ENCODE measurements around the gene CARS2.

DNA sequence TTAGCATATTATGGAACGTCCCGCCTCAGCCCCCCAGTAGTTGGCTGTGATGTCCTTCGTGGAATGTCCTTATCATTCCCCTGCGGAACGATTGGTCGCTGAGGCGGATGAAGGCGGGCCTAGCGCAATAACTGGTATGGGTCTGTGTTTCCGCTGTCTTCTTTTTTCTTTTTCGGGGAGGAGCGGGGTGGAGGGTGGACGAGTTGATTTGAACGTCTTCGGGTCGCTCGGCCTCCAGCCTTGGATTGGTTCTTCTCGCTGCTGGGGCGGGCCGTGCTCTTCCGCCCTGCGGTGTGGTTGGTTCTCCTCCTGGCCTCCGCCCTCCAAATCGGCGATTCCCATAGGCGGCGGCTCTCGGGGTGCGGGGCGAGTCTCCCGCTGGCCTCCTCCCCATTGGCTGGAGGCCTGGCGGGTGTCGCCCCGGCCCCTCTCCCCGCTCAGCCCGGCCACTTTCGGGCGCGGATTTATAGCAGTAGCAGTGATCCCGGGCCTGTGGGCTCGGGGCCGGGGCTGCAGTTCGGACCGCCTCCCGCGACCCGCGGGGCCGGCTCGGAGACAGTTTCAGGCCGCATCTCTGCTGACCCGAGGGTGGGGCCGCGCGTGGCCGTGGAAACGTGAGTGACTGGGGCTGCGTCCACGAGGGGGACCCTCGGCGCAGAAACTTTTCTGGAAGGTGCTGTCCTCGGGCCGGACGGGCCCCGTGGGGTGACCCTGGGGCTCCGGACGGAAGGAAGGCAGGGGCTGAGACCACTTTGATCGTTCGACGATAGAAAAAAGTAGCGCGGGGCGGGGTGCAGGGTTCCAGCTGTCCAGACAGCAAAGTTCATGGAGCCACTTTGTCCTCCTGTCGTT is 9.7 kb upstream of the CARS2 start:
- TF ChIP-seq, protein P1, sequence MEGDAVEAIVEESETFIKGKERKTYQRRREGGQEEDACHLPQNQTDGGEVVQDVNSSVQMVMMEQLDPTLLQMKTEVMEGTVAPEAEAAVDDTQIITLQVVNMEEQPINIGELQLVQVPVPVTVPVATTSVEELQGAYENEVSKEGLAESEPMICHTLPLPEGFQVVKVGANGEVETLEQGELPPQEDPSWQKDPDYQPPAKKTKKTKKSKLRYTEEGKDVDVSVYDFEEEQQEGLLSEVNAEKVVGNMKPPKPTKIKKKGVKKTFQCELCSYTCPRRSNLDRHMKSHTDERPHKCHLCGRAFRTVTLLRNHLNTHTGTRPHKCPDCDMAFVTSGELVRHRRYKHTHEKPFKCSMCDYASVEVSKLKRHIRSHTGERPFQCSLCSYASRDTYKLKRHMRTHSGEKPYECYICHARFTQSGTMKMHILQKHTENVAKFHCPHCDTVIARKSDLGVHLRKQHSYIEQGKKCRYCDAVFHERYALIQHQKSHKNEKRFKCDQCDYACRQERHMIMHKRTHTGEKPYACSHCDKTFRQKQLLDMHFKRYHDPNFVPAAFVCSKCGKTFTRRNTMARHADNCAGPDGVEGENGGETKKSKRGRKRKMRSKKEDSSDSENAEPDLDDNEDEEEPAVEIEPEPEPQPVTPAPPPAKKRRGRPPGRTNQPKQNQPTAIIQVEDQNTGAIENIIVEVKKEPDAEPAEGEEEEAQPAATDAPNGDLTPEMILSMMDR (IDR thresholded peaks at IDR 0.05; ENCODE audit: extremely low read depth in 1 of 2, insufficient read depth in 1 of 2, low read depth in 1 of 2, low read length in 2 of 2), result peak in 1 of 2 donors; percentile 12
- TF ChIP-seq JUN (IDR thresholded peaks at IDR 0.05; ENCODE audit: borderline replicate concordance, insufficient read depth, insufficient read length, low read depth) (no peak), POLR2A (IDR thresholded peaks at IDR 0.05; ENCODE audit: low read depth, low read length) (no peak)
